RWPE2 (cell line): ENCODE measurements around the gene SUSD1.
A peak's percentile ranks its signal among the peaks of the same experiment; 100 is the strongest.

ENCODE experiments used
- ATAC-seq: fragments of 200-7000 bp; cut with Tn5 transposase; 3 replicates; pipeline ENCODE4 v1.9.1; 2021; ENCODE audit warnings: low read depth
- DNase-seq: peaks from one replicate; pipeline ENCODE4 v3.0.0-alpha.2; 2020; ENCODE audit warnings: low spot score
- H3K27ac ChIP-seq: fragments of 450-650 bp; 2 replicates; pipeline ENCODE4 v1.5.1; 2017; ENCODE audit warnings: mild to moderate bottlenecking; ENCODE audit not compliant: poor library complexity, severe bottlenecking
- H3K27me3 ChIP-seq: fragments of 250-450 bp; sonication (Bioruptor Pico); 2 replicates; pipeline ENCODE4 v1.5.1; 2021; ENCODE audit warnings: mild to moderate bottlenecking, moderate library complexity; ENCODE audit not compliant: insufficient read depth, poor library complexity, severe bottlenecking
- H3K36me3 ChIP-seq: fragments of 250-450 bp; sonication (Bioruptor Pico); 2 replicates; pipeline ENCODE4 v1.5.1; 2020; ENCODE audit warnings: low read depth, mild to moderate bottlenecking, moderate library complexity
- H3K4me1 ChIP-seq: fragments of 250-450 bp; sonication (Bioruptor Pico); 2 replicates; pipeline ENCODE4 v1.5.1; 2021; ENCODE audit warnings: mild to moderate bottlenecking, moderate library complexity; ENCODE audit not compliant: insufficient read depth, poor library complexity, severe bottlenecking
- H3K4me3 ChIP-seq: fragments of 250-450 bp; sonication (Bioruptor Pico); 2 replicates; pipeline ENCODE4 v1.5.1; 2021; ENCODE audit warnings: mild to moderate bottlenecking, moderate library complexity; ENCODE audit not compliant: severe bottlenecking
- H3K9me3 ChIP-seq: fragments of 250-450 bp; sonication (Bioruptor Pico); 2 replicates; pipeline ENCODE4 v1.5.1; 2021; ENCODE audit warnings: mild to moderate bottlenecking, moderate library complexity; ENCODE audit not compliant: severe bottlenecking
- TF ChIP-seq, protein P1 (sequence below): fragments of 450-650 bp; IDR thresholded peaks from one replicate; pipeline ENCODE4 v1.5.1; 2017; ENCODE audit warnings: mild to moderate bottlenecking, moderate library complexity; ENCODE audit not compliant: poor library complexity, severe bottlenecking

SUSD1 gene

DNA sequence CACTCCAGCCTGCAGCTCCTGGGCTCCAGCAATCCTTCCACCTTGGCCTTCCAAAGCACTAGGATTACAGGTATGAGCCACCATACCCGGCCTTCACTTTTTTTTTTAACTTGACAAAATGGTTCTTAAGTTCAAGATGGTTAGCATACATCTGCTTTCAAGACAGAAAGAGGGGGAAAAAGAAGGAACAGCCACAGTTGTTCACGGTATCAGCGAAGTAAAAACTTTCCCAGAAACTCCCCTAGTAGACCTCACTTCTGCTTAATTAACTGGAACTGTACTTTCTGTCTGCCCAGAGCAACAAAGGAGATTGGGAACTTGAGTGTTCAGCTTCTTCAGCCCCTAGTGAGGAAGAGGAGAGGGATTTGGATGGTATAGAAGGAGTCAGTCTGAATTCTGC lies 161.8 kb downstream of the SUSD1 start:
- no peak for DNase-seq
- Histone ChIP-seq H3K4me3 (no peak overlapping the region), H3K36me3 (no peaks in the 10 kb centered on the region), H3K27me3 (no peaks in the 10 kb centered on the region), H3K4me1 (peaks cover 20% of the 10 kb centered on the region), H3K9me3 (no peaks in the 10 kb centered on the region), H3K27ac (peak overlapping the region; percentile 94)
- ATAC-seq: no peak
- TF ChIP-seq, protein P1, sequence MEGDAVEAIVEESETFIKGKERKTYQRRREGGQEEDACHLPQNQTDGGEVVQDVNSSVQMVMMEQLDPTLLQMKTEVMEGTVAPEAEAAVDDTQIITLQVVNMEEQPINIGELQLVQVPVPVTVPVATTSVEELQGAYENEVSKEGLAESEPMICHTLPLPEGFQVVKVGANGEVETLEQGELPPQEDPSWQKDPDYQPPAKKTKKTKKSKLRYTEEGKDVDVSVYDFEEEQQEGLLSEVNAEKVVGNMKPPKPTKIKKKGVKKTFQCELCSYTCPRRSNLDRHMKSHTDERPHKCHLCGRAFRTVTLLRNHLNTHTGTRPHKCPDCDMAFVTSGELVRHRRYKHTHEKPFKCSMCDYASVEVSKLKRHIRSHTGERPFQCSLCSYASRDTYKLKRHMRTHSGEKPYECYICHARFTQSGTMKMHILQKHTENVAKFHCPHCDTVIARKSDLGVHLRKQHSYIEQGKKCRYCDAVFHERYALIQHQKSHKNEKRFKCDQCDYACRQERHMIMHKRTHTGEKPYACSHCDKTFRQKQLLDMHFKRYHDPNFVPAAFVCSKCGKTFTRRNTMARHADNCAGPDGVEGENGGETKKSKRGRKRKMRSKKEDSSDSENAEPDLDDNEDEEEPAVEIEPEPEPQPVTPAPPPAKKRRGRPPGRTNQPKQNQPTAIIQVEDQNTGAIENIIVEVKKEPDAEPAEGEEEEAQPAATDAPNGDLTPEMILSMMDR: no peak

DNA sequence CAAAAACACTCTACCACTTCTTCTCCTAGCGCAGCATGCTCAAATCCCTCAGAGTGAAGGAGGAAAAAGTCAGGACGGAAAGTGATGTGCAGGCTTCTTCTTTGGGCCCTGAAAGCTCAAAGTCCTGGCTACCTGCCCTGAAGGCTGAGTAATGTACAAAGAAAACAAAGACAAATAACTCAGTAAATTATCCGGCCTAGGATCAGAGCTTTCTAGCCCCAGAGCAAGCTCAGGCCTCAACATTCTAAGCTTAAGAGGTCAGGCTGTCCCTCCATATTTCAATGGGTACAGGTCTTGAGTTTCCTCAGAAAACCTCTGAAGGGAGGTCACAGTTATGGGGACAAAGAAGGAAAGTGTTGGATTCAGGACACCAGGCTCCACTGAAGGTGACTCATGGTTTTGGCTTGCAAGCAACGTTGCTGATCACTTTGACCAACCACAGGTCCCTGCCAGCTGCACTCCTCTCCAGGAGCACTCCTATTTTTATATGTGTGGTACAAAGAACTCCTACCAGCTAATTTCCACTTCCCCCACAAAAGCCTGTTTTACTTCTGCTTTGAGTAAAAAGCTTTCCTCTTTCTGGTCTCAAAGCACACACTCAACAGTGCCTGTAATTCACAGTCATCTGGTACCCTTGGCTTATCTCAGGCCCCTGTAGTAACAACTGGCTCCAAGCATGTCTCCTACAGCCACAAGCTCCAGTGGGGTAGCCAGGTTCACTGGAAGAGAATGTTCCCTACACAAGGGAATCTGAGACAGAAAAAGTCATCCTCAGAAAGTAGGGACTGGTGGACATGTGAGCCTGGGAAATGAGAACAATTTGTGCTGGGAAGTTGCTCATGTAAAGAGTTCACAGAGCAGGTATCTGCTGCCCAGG lies 162.8 kb downstream of the SUSD1 start:
- Histone ChIP-seq H3K36me3 (no peaks in the 10 kb centered on the region), H3K4me1 (peaks cover 20% of the 10 kb centered on the region), H3K27me3 (no peaks in the 10 kb centered on the region), H3K4me3 (no peak overlapping the region), H3K27ac (peak overlapping the region; percentile 94), H3K9me3 (no peaks in the 10 kb centered on the region)
- TF ChIP-seq, protein P1: no peak
- peak; percentile 90 for DNase-seq
- ATAC-seq: peak; percentile 95

DNA sequence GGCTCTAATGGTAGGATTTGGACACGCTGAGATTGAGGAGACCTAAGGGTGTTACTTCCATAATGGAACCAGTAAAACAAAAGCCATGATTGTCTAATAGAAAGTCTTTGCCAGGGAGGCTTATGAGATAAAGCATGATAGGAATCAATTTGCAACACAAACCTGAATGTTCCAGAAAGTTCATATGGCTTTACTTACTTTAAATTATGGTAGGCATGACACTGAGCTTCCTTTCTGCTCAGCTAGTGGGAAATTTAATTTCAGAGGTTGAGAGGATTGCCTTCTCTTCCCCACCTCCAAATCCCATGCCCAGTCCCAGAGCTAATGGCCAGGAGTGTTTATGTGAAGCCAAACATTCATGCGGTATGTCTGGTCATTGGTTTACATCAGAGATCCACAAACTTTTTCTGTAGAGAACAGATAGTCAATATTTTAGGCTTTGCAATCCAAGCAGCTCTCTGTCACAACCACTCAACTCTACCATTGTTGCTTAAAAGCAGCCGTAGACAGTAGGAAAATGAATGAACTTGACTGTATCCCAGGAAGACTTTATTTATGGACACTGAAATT lies 164.0 kb downstream of the SUSD1 start:
- peak overlapping the region; percentile 94 for H3K27ac ChIP-seq
- no peaks in the 10 kb centered on the region for H3K9me3 ChIP-seq
- peaks cover 20% of the 10 kb centered on the region for H3K4me1 ChIP-seq
- no peaks in the 10 kb centered on the region for H3K36me3 ChIP-seq
- H3K27me3 ChIP-seq: no peaks in the 10 kb centered on the region
- TF ChIP-seq, protein P1: no peak
- DNase-seq: no peak
- no peak overlapping the region for H3K4me3 ChIP-seq
- ATAC-seq: no peak

DNA sequence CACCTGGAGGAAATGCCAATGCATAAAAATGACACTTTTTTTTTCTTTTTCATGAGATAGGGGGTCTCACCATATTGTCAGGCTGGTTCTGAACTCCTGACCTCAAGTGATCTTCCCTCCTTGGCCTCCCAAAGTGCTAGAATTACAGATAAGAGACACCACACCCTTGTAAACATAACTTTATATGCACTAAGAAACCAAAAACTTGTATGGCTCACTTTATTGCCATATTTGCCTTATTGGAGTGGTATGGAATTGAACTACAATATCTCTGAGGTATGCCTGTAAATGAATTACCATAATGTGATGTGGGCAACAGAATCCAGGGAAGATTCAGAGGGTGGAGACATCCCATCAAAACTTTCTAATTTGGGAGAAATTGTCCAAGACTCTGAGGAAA lies 164.6 kb downstream of the SUSD1 start:
- TF ChIP-seq, protein P1: no peak
- Histone ChIP-seq H3K27ac (peak overlapping the region; percentile 94), H3K4me3 (no peak overlapping the region), H3K27me3 (no peaks in the 10 kb centered on the region), H3K36me3 (no peaks in the 10 kb centered on the region), H3K9me3 (no peaks in the 10 kb centered on the region), H3K4me1 (peaks cover 20% of the 10 kb centered on the region)
- ATAC-seq: no peak
- no peak for DNase-seq

DNA sequence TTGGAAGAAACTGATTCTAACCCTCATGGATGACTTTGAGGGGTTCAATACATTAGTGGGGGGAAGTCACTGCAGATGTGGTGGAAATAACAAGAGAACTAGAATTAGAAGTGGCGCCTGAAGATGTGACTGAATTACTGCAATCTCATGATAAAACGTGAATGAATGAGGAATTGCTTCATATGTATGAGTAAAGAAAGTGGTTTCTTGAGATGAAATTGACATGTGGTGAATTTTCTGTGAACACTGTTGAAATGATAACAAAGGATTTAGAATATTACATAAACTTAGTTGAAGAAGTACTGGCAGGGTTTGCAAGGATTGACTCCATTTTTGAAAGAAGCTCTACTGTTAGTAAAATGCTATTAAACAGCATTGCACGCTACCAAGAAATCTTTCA lies 165.4 kb downstream of the SUSD1 start:
- no peaks in the 10 kb centered on the region for H3K36me3 ChIP-seq
- no peak overlapping the region for H3K4me3 ChIP-seq
- no peaks in the 10 kb centered on the region for H3K9me3 ChIP-seq
- ATAC-seq (no peak), DNase-seq (no peak)
- TF ChIP-seq, protein P1: no peak
- no peaks in the 10 kb centered on the region for H3K27me3 ChIP-seq
- H3K4me1 ChIP-seq: peaks cover 20% of the 10 kb centered on the region
- H3K27ac ChIP-seq: peak overlapping the region; percentile 12
